Left cardiac atrium (tissue), 4 donors: ENCODE measurements around the gene TBC1D3B. TPM values are rescaled to one million over a fixed set of nuclear protein-coding genes. Genes with fewer than 3 reads are reported as not detected.
"Not testable (repeated sequence)": the region's sequence is repeated elsewhere in the genome, so short reads cannot be mapped to it uniquely, and the experiment has no call there.

Source experiments
- ATAC-seq, 2 donors: fragments of 200-7000 bp; cut with Tn5 transposase; one replicate each; pipeline ENCODE4 v1.9.1; 2020; ENCODE audit warnings: mild to moderate bottlenecking in 2 of 2, moderate library complexity in 2 of 2
- DNase-seq: peaks from one replicate; pipeline ENCODE4 v3.0.0-alpha.2; 2020
- intact Hi-C, 2 donors: fragments of 100-400 bp; cut with DNase I; formaldehyde crosslinking; loops; one replicate each; pipeline versions ENCODE4 v1.14.1 to v1.15.1; 2022 to 2023
- total RNA-seq, 2 donors: library from RNA; stranded (reverse); fragmentation: NEBNext Ultra II Directional; extraction: Animal tissue kit (Norgen Biotek cat#: 25700); gene quantifications; one replicate each; pipeline ENCODE4 v1.2.1, GENCODE V29; 2021
- donor health status: DM: no; HTN: yes; CAD: no.
- donor health status: DM: no; HTN: yes; CAD: no; lungs with severe emphysema.
- donor health status: DM: yes; HTN: yes; CAD: no.
- donor health status: Dilated cardiomyopathy.

Gene TBC1D3B
- total RNA-seq, 2 donors from 2014 or later = 2.2 to 3.9 TPM

- ATAC-seq (no peak), DNase-seq (no peak)
- intact Hi-C loops = no loop called here
These were observed 28.5 kb upstream of the TBC1D3B start for GRCh38 chr17:36204724-36205500.

GRCh38 chr17:36203335-36203734, 26.9 kb upstream of the TBC1D3B start:
- intact Hi-C loops = no loop called here
- DNase-seq (no peak), ATAC-seq (no peak)

GRCh38 chr17:36201506-36201905, 25.1 kb upstream of the TBC1D3B start:
- intact Hi-C loops, DNase-seq, ATAC-seq: not testable (repeated sequence)

- intact Hi-C loops, DNase-seq, ATAC-seq: not testable (repeated sequence)
These were observed 24.7 kb upstream of the TBC1D3B start for GRCh38 chr17:36201102-36201501.

GRCh38 chr17:36198831-36199465, 22.5 kb upstream of the TBC1D3B start:
- ATAC-seq = peak in 1 of 2 donors; percentile 54
- intact Hi-C loops = no loop called here
- no peak for DNase-seq

GRCh38 chr17:36197387-36197703, 20.9 kb upstream of the TBC1D3B start:
- no peak for DNase-seq
- peak in 1 of 2 donors; percentile 21 for ATAC-seq
- intact Hi-C loops = no loop called here

- no peak for ATAC-seq
- intact Hi-C loops = no loop called here
- no peak for DNase-seq
These were observed 19.7 kb upstream of the TBC1D3B start for GRCh38 chr17:36196131-36196486.

- ATAC-seq (no peak), DNase-seq (no peak)
- intact Hi-C loops = no loop called here
These were observed 19.1 kb upstream of the TBC1D3B start for GRCh38 chr17:36195434-36196130.

GRCh38 chr17:36194832-36195433, 18.5 kb upstream of the TBC1D3B start:
- intact Hi-C loops, ATAC-seq, DNase-seq: not testable (repeated sequence)

- intact Hi-C loops, DNase-seq, ATAC-seq: not testable (repeated sequence)
These were observed 17.9 kb upstream of the TBC1D3B start for GRCh38 chr17:36194147-36194831.

- intact Hi-C loops = no loop called here
- no peak for ATAC-seq
- no peak for DNase-seq
These were observed 16.9 kb upstream of the TBC1D3B start for GRCh38 chr17:36193216-36193775.

GRCh38 chr17:36190549-36191330, 14.3 kb upstream of the TBC1D3B start:
- intact Hi-C loops, ATAC-seq, DNase-seq: not testable (repeated sequence)

- DNase-seq, intact Hi-C loops, ATAC-seq: not testable (repeated sequence)
These were observed 13.6 kb upstream of the TBC1D3B start for GRCh38 chr17:36189993-36190392.

GRCh38 chr17:36188891-36189306, 12.5 kb upstream of the TBC1D3B start:
- ATAC-seq (peak; percentile 76 to 78), DNase-seq (no peak)
- intact Hi-C loops = no loop called here

- DNase-seq, intact Hi-C loops: not testable (repeated sequence)
- peak in 1 of 2 donors; percentile 5 for ATAC-seq
These were observed 11.7 kb upstream of the TBC1D3B start for GRCh38 chr17:36187943-36188665.

GRCh38 chr17:36186810-36187763, 10.7 kb upstream of the TBC1D3B start:
- not testable (repeated sequence) for ATAC-seq, DNase-seq
- intact Hi-C loops = loop anchor here in 1 of 2 donors (1.0 kb wide), 1 partner anchor 77 kb away; no protein-coding TSS in a partner anchor
